ENCODE data around the gene C1QTNF3.
"Not testable (repeated sequence)": the region's sequence is repeated elsewhere in the genome, so short reads cannot be mapped to it uniquely, and the experiment has no call there.

DNA sequence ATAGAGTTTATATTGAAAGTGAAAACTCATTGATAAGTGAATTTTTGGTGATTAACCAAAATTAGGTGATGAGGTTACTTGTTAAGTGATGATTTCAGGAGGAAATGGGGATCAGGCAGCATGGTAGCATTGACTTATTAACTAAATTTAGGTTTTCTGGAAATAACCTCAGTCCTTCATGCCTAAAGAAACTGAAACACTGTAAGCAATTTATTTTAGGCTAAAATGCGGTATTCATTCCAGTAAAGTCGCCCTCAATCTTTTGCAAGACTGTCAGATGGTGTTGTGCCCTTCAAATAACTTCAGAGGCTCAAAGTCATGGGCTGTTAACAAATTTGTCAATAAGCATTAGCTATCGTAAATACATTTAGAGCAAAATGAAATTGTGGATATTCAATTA, 27.6 kb upstream of the C1QTNF3 start:
- TF ChIP-seq, protein P1, sequence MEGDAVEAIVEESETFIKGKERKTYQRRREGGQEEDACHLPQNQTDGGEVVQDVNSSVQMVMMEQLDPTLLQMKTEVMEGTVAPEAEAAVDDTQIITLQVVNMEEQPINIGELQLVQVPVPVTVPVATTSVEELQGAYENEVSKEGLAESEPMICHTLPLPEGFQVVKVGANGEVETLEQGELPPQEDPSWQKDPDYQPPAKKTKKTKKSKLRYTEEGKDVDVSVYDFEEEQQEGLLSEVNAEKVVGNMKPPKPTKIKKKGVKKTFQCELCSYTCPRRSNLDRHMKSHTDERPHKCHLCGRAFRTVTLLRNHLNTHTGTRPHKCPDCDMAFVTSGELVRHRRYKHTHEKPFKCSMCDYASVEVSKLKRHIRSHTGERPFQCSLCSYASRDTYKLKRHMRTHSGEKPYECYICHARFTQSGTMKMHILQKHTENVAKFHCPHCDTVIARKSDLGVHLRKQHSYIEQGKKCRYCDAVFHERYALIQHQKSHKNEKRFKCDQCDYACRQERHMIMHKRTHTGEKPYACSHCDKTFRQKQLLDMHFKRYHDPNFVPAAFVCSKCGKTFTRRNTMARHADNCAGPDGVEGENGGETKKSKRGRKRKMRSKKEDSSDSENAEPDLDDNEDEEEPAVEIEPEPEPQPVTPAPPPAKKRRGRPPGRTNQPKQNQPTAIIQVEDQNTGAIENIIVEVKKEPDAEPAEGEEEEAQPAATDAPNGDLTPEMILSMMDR (IDR thresholded peaks at IDR 0.05; ENCODE audit: extremely low read depth in 1 of 2, insufficient read depth in 1 of 2, low read depth in 1 of 2, low read length in 2 of 2): not testable (repeated sequence)
- TF ChIP-seq POLR2A (IDR thresholded peaks at IDR 0.05; ENCODE audit: low read depth, low read length); EZH2 (IDR thresholded peaks at IDR 0.05; ENCODE audit: borderline replicate concordance, low read depth, low read length, severe bottlenecking); POLR2AphosphoS5 (IDR thresholded peaks at IDR 0.05; ENCODE audit: insufficient read depth, low read depth, low read length); JUN (IDR thresholded peaks at IDR 0.05; ENCODE audit: borderline replicate concordance, insufficient read depth, insufficient read length, low read depth); MYC (IDR thresholded peaks at IDR 0.05; ENCODE audit: low read depth, low read length); FOS (IDR thresholded peaks at IDR 0.05; ENCODE audit: borderline replicate concordance, insufficient read depth, low read length): not testable (repeated sequence)
- TF ChIP-seq, protein P2, sequence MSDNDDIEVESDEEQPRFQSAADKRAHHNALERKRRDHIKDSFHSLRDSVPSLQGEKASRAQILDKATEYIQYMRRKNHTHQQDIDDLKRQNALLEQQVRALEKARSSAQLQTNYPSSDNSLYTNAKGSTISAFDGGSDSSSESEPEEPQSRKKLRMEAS (IDR thresholded peaks at IDR 0.05; ENCODE audit: insufficient read depth, insufficient read length): not testable (repeated sequence)
